HG03432 (cell line): ENCODE measurements around the gene STRBP.

Source experiments
- ATAC-seq: cut with Tn5 transposase; IDR thresholded peaks from one replicate; pipeline ENCODE4 v1.9.1; 2021; ENCODE audit warnings: mild to moderate bottlenecking, moderate library complexity; ENCODE audit not compliant: unreplicated experiment

STRBP gene

GRCh38 chr9:123135430-123135829 lies 133.0 kb downstream of the STRBP start:
- no peak for ATAC-seq

GRCh38 chr9:123132696-123133095 lies 135.7 kb downstream of the STRBP start:
- no peak for ATAC-seq

GRCh38 chr9:123131993-123132392 lies 136.4 kb downstream of the STRBP start:
- ATAC-seq = no peak

- no peak for ATAC-seq
These were observed 137.1 kb downstream of the STRBP start for GRCh38 chr9:123131258-123131657.

- no peak for ATAC-seq
These were observed 139.0 kb downstream of the STRBP start for GRCh38 chr9:123129423-123129822.

GRCh38 chr9:123128591-123128990 lies 139.8 kb downstream of the STRBP start:
- ATAC-seq = no peak

GRCh38 chr9:123127512-123128075 lies 140.8 kb downstream of the STRBP start:
- no peak for ATAC-seq

GRCh38 chr9:123121457-123121856 lies 146.9 kb downstream of the STRBP start:
- ATAC-seq = no peak

- ATAC-seq = no peak
These were observed 147.4 kb downstream of the STRBP start for GRCh38 chr9:123120953-123121352.

GRCh38 chr9:123120131-123120530 lies 148.3 kb downstream of the STRBP start:
- no peak for ATAC-seq

GRCh38 chr9:123119566-123119965 lies 148.8 kb downstream of the STRBP start:
- ATAC-seq = no peak

- no peak for ATAC-seq
These were observed 152.3 kb downstream of the STRBP start for GRCh38 chr9:123116036-123116435.

GRCh38 chr9:123115146-123115913 lies 153.1 kb downstream of the STRBP start:
- no peak for ATAC-seq

- no peak for ATAC-seq
These were observed 155.2 kb downstream of the STRBP start for GRCh38 chr9:123113185-123113584.

- no peak for ATAC-seq
These were observed 156.1 kb downstream of the STRBP start for GRCh38 chr9:123112015-123112975.

- no peak for ATAC-seq
These were observed 156.9 kb downstream of the STRBP start for GRCh38 chr9:123111427-123112014.

- no peak for ATAC-seq
These were observed 158.7 kb downstream of the STRBP start for GRCh38 chr9:123109540-123110279.

GRCh38 chr9:123108976-123109375 lies 159.4 kb downstream of the STRBP start:
- ATAC-seq = no peak

- no peak for ATAC-seq
These were observed 160.6 kb downstream of the STRBP start for GRCh38 chr9:123107639-123108285.

GRCh38 chr9:123105490-123105889 lies 162.9 kb downstream of the STRBP start:
- no peak for ATAC-seq
